Ovary (tissue), 3 donors: ENCODE data around the gene NACAD.

ENCODE experiments used
- CTCF ChIP-seq, 3 donors: fragments of 450-650 bp in 2 of 3; fragments of 200-600 bp in 1 of 3; IDR thresholded peaks; one replicate each; pipeline versions ENCODE4 v1.5.1 to v1.8.0; 2016 to 2022; ENCODE audit warnings: antibody characterized with exemption in 3 of 3, mild to moderate bottlenecking in 1 of 3
- EP300 ChIP-seq: sonication (generic); formaldehyde crosslinking; IDR thresholded peaks from one replicate; pipeline ENCODE4 v1.6.1; 2017; ENCODE audit warnings: antibody characterized with exemption
- POLR2A ChIP-seq: fragments of 450-650 bp; IDR thresholded peaks from one replicate; pipeline ENCODE4 v1.6.1; 2017; ENCODE audit warnings: antibody characterized with exemption, mild to moderate bottlenecking, moderate library complexity
- donor health status: DM: no; HTN: no; CAD: no.

DNA sequence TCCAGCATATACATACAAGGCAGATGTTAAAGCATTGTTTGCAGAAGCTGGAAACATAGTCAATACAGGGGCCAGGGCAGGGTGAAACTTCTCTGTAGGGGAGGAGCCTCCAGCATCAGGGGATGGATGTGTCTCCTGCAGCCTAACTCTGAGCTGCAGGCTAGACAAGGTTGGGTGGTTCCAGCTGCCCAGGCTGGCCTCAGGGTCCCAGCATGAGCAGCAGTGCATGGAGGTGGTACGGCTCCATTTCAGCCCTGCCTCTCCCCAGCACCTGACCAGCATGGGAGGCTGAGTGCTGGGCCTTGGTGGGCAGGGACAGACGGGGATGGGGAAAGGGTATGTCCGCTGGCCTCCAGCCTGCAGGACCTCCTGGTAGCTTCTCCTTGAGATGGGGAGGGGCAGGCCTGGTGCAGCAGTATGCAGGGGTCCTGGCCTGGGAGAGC is 30.1 kb upstream of the NACAD start:
- no peak for TF ChIP-seq CTCF (IDR thresholded peaks at IDR 0.05)
- no peak for TF ChIP-seq POLR2A
- no peak for TF ChIP-seq EP300
